IMR-90 (cell line): ENCODE results near the gene GPRASP2. TPM values are rescaled to one million over a fixed set of nuclear protein-coding genes. Genes with fewer than 3 reads are reported as not detected.
"Not testable (repeated sequence)": the region's sequence is repeated elsewhere in the genome, so short reads cannot be mapped to it uniquely, and the experiment has no call there.

Source experiments
- ATAC-seq: fragments of 200-7000 bp; cut with Tn5 transposase; 2 replicates; pipeline ENCODE4 v1.9.1; 2020; ENCODE audit warnings: low read depth, mild to moderate bottlenecking, moderate library complexity
- BruUV-seq: library from RNA; stranded (reverse); fragments of 400-500 nt; replicated peaks from 2 replicates; lab custom pipeline; 2021; lab: Mats Ljungman, UMichigan
- CTCF ChIA-PET: fragments of 300-600 bp; formaldehyde crosslinking; extraction: SDS; loops from one replicate; lab custom pipeline; 2021; ENCODE audit warnings: antibody characterized with exemption; lab: Yijun Ruan, JAX
- POLR2A ChIA-PET: fragments of 300-600 bp; sonication (Branson Sonifier 250); formaldehyde crosslinking; loops from one replicate; lab custom pipeline; 2022; ENCODE audit warnings: antibody characterized with exemption; ENCODE audit not compliant: unreplicated experiment; lab: Charles Lee
- DNase-seq: peaks from one replicate; pipeline ENCODE4 v3.0.0; 2013
- H2AFZ ChIP-seq: replicated peaks from 2 replicates; pipeline ENCODE3; 2013; ENCODE audit warnings: low read length, mild to moderate bottlenecking; ENCODE audit not compliant: poor library complexity
- H2AK5ac ChIP-seq: 2 replicates; pipeline ENCODE4 v1.6.1; 2013; ENCODE audit warnings: low read depth, low read length, inconsistent platforms
- H2AK9ac ChIP-seq: replicated peaks from 2 replicates; pipeline ENCODE3; 2013; ENCODE audit warnings: mild to moderate bottlenecking, low read depth, low read length, moderate library complexity; ENCODE audit not compliant: poor library complexity
- H2BK120ac ChIP-seq: 2 replicates; pipeline ENCODE4 v1.6.1; 2013; ENCODE audit warnings: low read depth, low read length, inconsistent platforms
- H2BK15ac ChIP-seq: 3 replicates; pipeline ENCODE4 v1.6.1; 2013; ENCODE audit warnings: low read depth, low read length, inconsistent platforms
- H2BK20ac ChIP-seq: 2 replicates; pipeline ENCODE4 v1.6.1; 2013; ENCODE audit warnings: low read depth, mild to moderate bottlenecking, inconsistent platforms, low read length, moderate library complexity
- H2BK5ac ChIP-seq: 2 replicates; pipeline ENCODE4 v1.6.1; 2013; ENCODE audit warnings: mild to moderate bottlenecking, low read depth, low read length, inconsistent platforms; ENCODE audit not compliant: poor library complexity, severe bottlenecking
- H3K14ac ChIP-seq: replicated peaks from 2 replicates; pipeline ENCODE4 v1.6.1; 2013; ENCODE audit warnings: low read depth, low read length, inconsistent platforms
- H3K18ac ChIP-seq: 2 replicates; pipeline ENCODE4 v1.6.1; 2013; ENCODE audit warnings: low read depth, low read length, control low read depth
- H3K23ac ChIP-seq: 2 replicates; pipeline ENCODE4 v1.6.1; 2013; ENCODE audit warnings: low read depth, low read length, inconsistent platforms
- H3K27ac ChIP-seq: 2 replicates; pipeline ENCODE4 v1.5.1; 2013; ENCODE audit warnings: mild to moderate bottlenecking, control low read depth, low read length; ENCODE audit not compliant: insufficient read depth
- H3K27me3 ChIP-seq: 2 replicates; pipeline ENCODE4 v1.6.1; 2013; ENCODE audit warnings: low read length; ENCODE audit not compliant: control insufficient read depth, insufficient read depth
- H3K36me3 ChIP-seq: 2 replicates; pipeline ENCODE4 v1.6.1; 2013; ENCODE audit warnings: low read length, mixed read lengths; ENCODE audit not compliant: control insufficient read depth, insufficient read depth
- H3K4ac ChIP-seq: 2 replicates; pipeline ENCODE4 v1.6.1; 2013; ENCODE audit warnings: low read depth, low read length, inconsistent platforms
- H3K4me1 ChIP-seq: 2 replicates; pipeline ENCODE4 v1.6.1; 2013; ENCODE audit warnings: low read length, mixed read lengths; ENCODE audit not compliant: control insufficient read depth, insufficient read depth
- H3K4me2 ChIP-seq: 2 replicates; pipeline ENCODE4 v1.6.1; 2013; ENCODE audit warnings: low read depth, mild to moderate bottlenecking, control low read depth, low read length, moderate library complexity
- H3K4me3 ChIP-seq: 2 replicates; pipeline ENCODE4 v1.5.1; 2013; ENCODE audit warnings: low read depth, mild to moderate bottlenecking, control low read depth, low read length, moderate library complexity; ENCODE audit not compliant: insufficient read depth
- H3K56ac ChIP-seq: 2 replicates; pipeline ENCODE4 v1.6.1; 2013; ENCODE audit warnings: low read length, inconsistent platforms; ENCODE audit not compliant: insufficient read depth; ENCODE audit errors: extremely low read depth
- H3K79me1 ChIP-seq, 2 experiments: 2 replicates each; pipeline ENCODE4 v1.6.1; 2013; ENCODE audit warnings: low read length in 2 of 2, inconsistent platforms in 1 of 2, low read depth in 1 of 2
- H3K9ac ChIP-seq: 2 replicates; pipeline ENCODE4 v1.6.1; 2013; ENCODE audit warnings: low read depth, low read length, control low read depth
- H3K9me1 ChIP-seq: 2 replicates; pipeline ENCODE4 v1.6.1; 2013; ENCODE audit warnings: low read length, inconsistent platforms; ENCODE audit not compliant: insufficient read depth
- H3K9me3 ChIP-seq: 2 replicates; pipeline ENCODE4 v1.6.1; 2013; ENCODE audit warnings: low read length; ENCODE audit not compliant: control insufficient read depth, insufficient read depth
- H4K20me1 ChIP-seq: 2 replicates; pipeline ENCODE4 v1.6.1; 2013; ENCODE audit warnings: low read length, inconsistent platforms; ENCODE audit not compliant: insufficient read depth
- H4K5ac ChIP-seq: 2 replicates; pipeline ENCODE4 v1.6.1; 2013; ENCODE audit warnings: mild to moderate bottlenecking, low read depth, low read length, control low read depth
- H4K8ac ChIP-seq, 2 experiments: 2 replicates each; pipeline ENCODE4 v1.6.1; 2013; ENCODE audit warnings: low read depth in 2 of 2, low read length in 2 of 2, control low read depth in 1 of 2, inconsistent platforms in 1 of 2
- H4K91ac ChIP-seq: 2 replicates; pipeline ENCODE4 v1.6.1; 2013; ENCODE audit warnings: low read depth, low read length, inconsistent platforms; ENCODE audit not compliant: insufficient read depth
- USF2 ChIP-seq: fragments of 150-350 bp; IDR thresholded peaks from 2 replicates; pipeline ENCODE4 v1.6.1; 2017; ENCODE audit warnings: mild to moderate bottlenecking, antibody characterized with exemption, low read length, low read depth
- WGBS, 2 experiments: methylation state at CpG; one replicate each; pipeline versions ENCODE4 v1.1.5 to v1.1.7; 2013; ENCODE audit warnings: missing lambda C conversion rate in 2 of 2; ENCODE audit not compliant: insufficient read length in 1 of 2; ENCODE audit errors: extremely low coverage in 2 of 2; 5-methylcytosine and 5-hydroxymethylcytosine counted together
- dilution Hi-C: fragments of 300-500 bp; cut with HindIII; formaldehyde crosslinking; loops from one replicate; pipeline ENCODE4 v1.14.3; 2018; ENCODE audit warnings: low sequenced_read_pairs; ENCODE audit not compliant: unreplicated experiment
- in situ Hi-C: fragments of 300-500 bp; cut with MboI; formaldehyde crosslinking; loops from 3 replicates; pipeline ENCODE4 v1.14.3; 2019; ENCODE audit warnings: low sequenced_read_pairs, inconsistent platforms, mixed read lengths
- intact Hi-C: fragments of 100-400 bp; cut with micrococcal nuclease; formaldehyde crosslinking; loops from 2 replicates; pipeline ENCODE4 v1.10.0; 2022
- polyA plus RNA-seq, 3 experiments: library from polyadenylated mRNA; depleted of rRNA; stranded (reverse); fragments of >200 nt; gene quantifications; 2 replicates each; pipeline ENCODE4 v1.2.3, GENCODE V29; 2012; ENCODE audit warnings: low replicate concordance in 1 of 3
- total RNA-seq: library from RNA; depleted of rRNA; stranded (reverse); fragments of >200 nt; gene quantifications from 2 replicates; pipeline ENCODE4 v1.2.3, GENCODE V29; 2012

GPRASP2 gene
- total and polyA plus RNA-seq, 2 of the 4 experiments (the other 2 are of a cell fraction) = 9.4 to 24.7 TPM

GRCh38 chrX:102720237-102721168, 8.3 kb downstream of the GPRASP2 start, which contains the start of gene GPRASP3 (continued):
- peak; percentile 100 for TF ChIP-seq USF2

GRCh38 chrX:102721169-102721506, 8.9 kb downstream of the GPRASP2 start:
- DNase-seq, H3K27ac ChIP-seq, H3K18ac ChIP-seq, H3K23ac ChIP-seq, H3K4me1 ChIP-seq, ATAC-seq, H4K20me1 ChIP-seq, H2BK5ac ChIP-seq, H2BK120ac ChIP-seq, H3K36me3 ChIP-seq, H3K9me3 ChIP-seq, in situ Hi-C loops, H2BK15ac ChIP-seq, H3K56ac ChIP-seq, intact Hi-C loops, H3K79me1 ChIP-seq, BruUV-seq, H3K27me3 ChIP-seq, dilution Hi-C loops, H4K91ac ChIP-seq, POLR2A ChIA-PET, H3K9me1 ChIP-seq, H2BK20ac ChIP-seq: not testable (repeated sequence)
- peak overlapping the region; percentile 93 for H3K4me2 ChIP-seq
- peak overlapping the region; percentile 49; the same call in 1 of the 2 replicates for H2AK5ac ChIP-seq
- no CpG with 5 or more reads among the region's 7 CpGs for WGBS, 2 experiments
- H2AFZ ChIP-seq = peak overlapping the region; percentile 95
- peak overlapping the region; percentile 90; the same call in 1 of the 2 replicates for H4K5ac ChIP-seq
- H4K8ac ChIP-seq = peak overlapping the region; percentile 63 to 98; a peak in 3 of 4 replicates
- peak overlapping the region; percentile 88 for H3K4me3 ChIP-seq
- peak overlapping the region; percentile 72 for H2AK9ac ChIP-seq
- CTCF ChIA-PET = interaction anchor here (0.9 kb wide), 1 partner anchor 16 kb away, joined by 3 read pairs; no protein-coding TSS in a partner anchor
- peak overlapping the region; percentile 31 for H3K4ac ChIP-seq
- H3K14ac ChIP-seq = 0 out of 2 replicates have a peak overlapping the region, but pooled peaks have one; percentile 38
- H3K9ac ChIP-seq = peak overlapping the region; percentile 76
